Stimulated activated CD4-positive, alpha-beta T cell treated with anti-CD3 and anti-CD28 coated beads, Interleukin-15, amount 100 ng/mL, for 24 hours (primary cell): ENCODE data around the gene DCLK1.

Experiments used
- DNase-seq: peaks from one replicate; pipeline ENCODE4 v3.0.0-alpha.2; 2020

The DCLK1 gene

GRCh38 chr13:35936246-35936978, 194.8 kb downstream of the DCLK1 start:
- no peak for DNase-seq

GRCh38 chr13:35930665-35931631, 200.2 kb downstream of the DCLK1 start:
- no peak for DNase-seq

- DNase-seq: no peak
Measured at GRCh38 chr13:35927567-35928021, 203.6 kb downstream of the DCLK1 start.

GRCh38 chr13:35926859-35927530, 204.2 kb downstream of the DCLK1 start:
- DNase-seq: no peak

GRCh38 chr13:35925669-35926068, 205.5 kb downstream of the DCLK1 start:
- no peak for DNase-seq

- DNase-seq: no peak
Measured at GRCh38 chr13:35923347-35923746, 207.8 kb downstream of the DCLK1 start.

- DNase-seq: no peak
Measured at GRCh38 chr13:35920816-35921215, 210.4 kb downstream of the DCLK1 start.

GRCh38 chr13:35917942-35918645, 213.1 kb downstream of the DCLK1 start:
- no peak for DNase-seq

GRCh38 chr13:35917252-35917941, 213.8 kb downstream of the DCLK1 start:
- DNase-seq: no peak

GRCh38 chr13:35916146-35916545, 215.0 kb downstream of the DCLK1 start:
- DNase-seq: no peak

- no peak for DNase-seq
Measured at GRCh38 chr13:35914662-35915061, 216.5 kb downstream of the DCLK1 start.

GRCh38 chr13:35912841-35913240, 218.3 kb downstream of the DCLK1 start:
- DNase-seq: no peak

GRCh38 chr13:35909837-35910540, 221.2 kb downstream of the DCLK1 start:
- DNase-seq: no peak

- DNase-seq: no peak
Measured at GRCh38 chr13:35909091-35909490, 222.1 kb downstream of the DCLK1 start.

- DNase-seq: no peak
Measured at GRCh38 chr13:35908226-35908625, 223.0 kb downstream of the DCLK1 start.

GRCh38 chr13:35906636-35907035, 224.5 kb downstream of the DCLK1 start:
- no peak for DNase-seq

- DNase-seq: no peak
Measured at GRCh38 chr13:35903075-35903474, 228.1 kb downstream of the DCLK1 start.

GRCh38 chr13:35898041-35898440, 233.1 kb downstream of the DCLK1 start:
- no peak for DNase-seq

GRCh38 chr13:35894636-35895035, 236.5 kb downstream of the DCLK1 start:
- DNase-seq: no peak

- no peak for DNase-seq
Measured at GRCh38 chr13:35892837-35893814, 238.1 kb downstream of the DCLK1 start.
